K562 (cell line): ENCODE results near the gene DSEL. TPM values are rescaled to one million over a fixed set of nuclear protein-coding genes. Genes with fewer than 3 reads are reported as not detected.

Experiments
- ATAC-seq: fragments of 200-7000 bp; cut with Tn5 transposase; 3 replicates; pipeline ENCODE4 v1.9.1; 2020; ENCODE audit warnings: moderate library complexity
- BruUV-seq: library from RNA; stranded (reverse); fragments of 400-500 nt; replicated peaks from 2 replicates; lab custom pipeline; 2021; lab: Mats Ljungman, UMichigan
- CTCF ChIA-PET: fragments of 300-600 bp; formaldehyde crosslinking; extraction: SDS; loops from one replicate; lab custom pipeline; 2021; ENCODE audit warnings: low intra/inter-chr PET ratio; lab: Yijun Ruan, JAX
- POLR2A ChIA-PET: fragments of 300-600, 350-650 bp; sonication (Branson Sonifier 250); formaldehyde crosslinking; extraction: SDS; loops from one replicate; lab custom pipeline; 2021; ENCODE audit warnings: antibody characterized with exemption, inconsistent platforms; lab: Yijun Ruan, JAX
- DNase-seq, 4 experiments: peaks; one replicate each; pipeline versions ENCODE4 v3.0.0 to v3.0.0-alpha.2; 2011 to 2018; ENCODE audit warnings: low spot score in 3 of 4, mixed read lengths in 3 of 4; ENCODE audit errors: extremely low read depth in 1 of 4
- FAIRE-seq: peaks from 2 replicates; lab custom pipeline; 2011; peaks lifted over from hg19 to GRCh38; lab: Jason Lieb, UNC
- H2AFZ ChIP-seq: 2 replicates; pipeline ENCODE4 v1.6.0; 2011; ENCODE audit warnings: low read depth, low read length, control low read depth, inconsistent platforms
- H3K27ac ChIP-seq: fragments of 200-600 bp; 3 replicates; pipeline ENCODE4 v1.8.0; 2011; ENCODE audit warnings: low read depth, mild to moderate bottlenecking, control low read depth, inconsistent platforms, low read length, moderate library complexity, mixed read lengths; ENCODE audit errors: extremely low read depth
- H3K27me3 ChIP-seq, 2 experiments: fragments of 300-600 bp in 1 of 2; 2 replicates in 1 of 2; 3 replicates in 1 of 2; pipeline versions ENCODE4 v1.6.0 to v1.8.0; 2011; ENCODE audit warnings: inconsistent platforms in 2 of 2, low read length in 2 of 2, mild to moderate bottlenecking in 1 of 2, mixed read lengths in 1 of 2, moderate library complexity in 1 of 2; ENCODE audit not compliant: control insufficient read depth in 2 of 2, insufficient read depth in 2 of 2
- H3K36me3 ChIP-seq: fragments of 300-600 bp; 3 replicates; pipeline ENCODE4 v1.8.0; 2011; ENCODE audit warnings: mild to moderate bottlenecking, low read length, inconsistent platforms; ENCODE audit not compliant: control insufficient read depth, insufficient read depth
- H3K4me1 ChIP-seq, 2 experiments: fragments of 200-600 bp in 1 of 2; replicated peaks in 1 of 2; 2 replicates in 1 of 2; 3 replicates in 1 of 2; pipeline versions ENCODE4 v1.5.1 to v1.8.0; 2011; ENCODE audit warnings: inconsistent platforms in 2 of 2, low read length in 2 of 2, mild to moderate bottlenecking in 1 of 2, mixed read lengths in 1 of 2, moderate library complexity in 1 of 2; ENCODE audit not compliant: control insufficient read depth in 2 of 2, insufficient read depth in 2 of 2
- H3K4me2 ChIP-seq: 2 replicates; pipeline ENCODE4 v1.6.1; 2011; ENCODE audit warnings: low read length, control low read depth, inconsistent platforms, mixed read lengths; ENCODE audit not compliant: insufficient read depth
- H3K4me3 ChIP-seq: fragments of 200-600 bp; sonication (generic), shearing (Covaris generic); 2 replicates; pipeline ENCODE4 v1.5.1; 2016; ENCODE audit warnings: control low read depth, inconsistent platforms
- H3K79me2 ChIP-seq: fragments of 200-600 bp; 3 replicates; pipeline ENCODE4 v1.8.0; 2011; ENCODE audit warnings: low read length, inconsistent platforms; ENCODE audit not compliant: control insufficient read depth, insufficient read depth
- H3K9ac ChIP-seq, 2 experiments: 2 replicates each; pipeline versions ENCODE4 v1.6.0 to v1.6.1; 2011; ENCODE audit warnings: low read depth in 2 of 2, low read length in 2 of 2, control low read depth in 1 of 2, inconsistent platforms in 1 of 2, mild to moderate bottlenecking in 1 of 2, mixed read lengths in 1 of 2; ENCODE audit not compliant: insufficient read depth in 1 of 2
- H3K9me1 ChIP-seq: one replicate; pipeline ENCODE4 v1.6.0; 2011; ENCODE audit warnings: inconsistent platforms, mild to moderate bottlenecking, low read length, moderate library complexity; ENCODE audit not compliant: control insufficient read depth, insufficient read depth
- H3K9me3 ChIP-seq: replicated peaks from 2 replicates; pipeline ENCODE4 v1.5.1; 2011; ENCODE audit warnings: low read depth, low read length, inconsistent platforms; ENCODE audit not compliant: control insufficient read depth, insufficient read depth
- H4K20me1 ChIP-seq: replicated peaks from 2 replicates; pipeline ENCODE4 v1.6.1; 2011; ENCODE audit warnings: low read length, inconsistent platforms, mixed read lengths; ENCODE audit not compliant: control insufficient read depth, insufficient read depth
- GATAD2B ChIP-seq: fragments of 450-650 bp; IDR thresholded peaks from 2 replicates; pipeline ENCODE4 v1.6.1; 2017; ENCODE audit warnings: mild to moderate bottlenecking, borderline replicate concordance
- MCM5 ChIP-seq: fragments of 450-650 bp; IDR thresholded peaks from 2 replicates; pipeline ENCODE4 v1.6.1; 2016; ENCODE audit warnings: low read depth
- MED1 ChIP-seq: sonication (generic); formaldehyde crosslinking; IDR thresholded peaks from 2 replicates; pipeline ENCODE4 v1.8.1; 2023; ENCODE audit warnings: missing genetic modification reagents, borderline replicate concordance
- NELFE ChIP-seq: IDR thresholded peaks from 2 replicates; pipeline ENCODE4 v1.6.1; 2011; ENCODE audit warnings: mild to moderate bottlenecking; ENCODE audit not compliant: insufficient read depth, insufficient read length
- POLR2A ChIP-seq: fragments of 450-650 bp; conservative IDR thresholded peaks from 2 replicates; pipeline ENCODE4 v1.6.1; 2016
- POLR3G ChIP-seq: IDR thresholded peaks from 2 replicates; pipeline ENCODE4 v1.6.1; 2011; ENCODE audit not compliant: insufficient read length, insufficient replicate concordance; ENCODE audit errors: extremely low read depth
- RBM22 ChIP-seq: fragments of 200-400 bp; formaldehyde crosslinking; IDR thresholded peaks from 2 replicates; pipeline ENCODE4 v1.6.1; 2018; ENCODE audit warnings: low read length, low read depth; ENCODE audit not compliant: poor library complexity, severe bottlenecking
- SAFB2 ChIP-seq: fragments of 200-400 bp; formaldehyde crosslinking; IDR thresholded peaks from 2 replicates; pipeline ENCODE4 v1.6.1; 2018; ENCODE audit warnings: borderline replicate concordance, low read length, low read depth, moderate library complexity; ENCODE audit not compliant: severe bottlenecking
- SMARCA4 ChIP-seq: fragments of 450-650 bp; IDR thresholded peaks from 2 replicates; pipeline ENCODE4 v1.6.1; 2016
- STAG1 ChIP-seq: sonication (generic); formaldehyde crosslinking; IDR thresholded peaks from 2 replicates; pipeline ENCODE4 v1.5.0; 2020; ENCODE audit warnings: missing genetic modification reagents, borderline replicate concordance
- TOE1 ChIP-seq, 2 experiments: fragments of 450-650 bp in 1 of 2; sonication (generic) in 1 of 2; formaldehyde crosslinking in 1 of 2; IDR thresholded peaks; 2 replicates each; pipeline versions ENCODE4 v1.7.1 to v1.8.0; 2016 to 2022; ENCODE audit warnings: borderline replicate concordance in 2 of 2, mild to moderate bottlenecking in 2 of 2, antibody characterized with exemption in 1 of 2, inconsistent platforms in 1 of 2, low read depth in 1 of 2, missing genetic modification reagents in 1 of 2, moderate library complexity in 1 of 2
- ZNF277 ChIP-seq: fragments of 250-450 bp; sonication (Bioruptor Pico); IDR thresholded peaks from 2 replicates; pipeline ENCODE4 v1.8.0; 2022; ENCODE audit warnings: inconsistent platforms, mild to moderate bottlenecking, moderate library complexity, borderline replicate concordance
- ZNF717 ChIP-seq: fragments of 250-450 bp; sonication (Bioruptor Pico); IDR thresholded peaks from 2 replicates; pipeline ENCODE4 v1.5.0; 2021
- WGBS: fragments of 100-300 bp; shearing (Covaris generic); methylation state at CpG from one replicate; pipeline ENCODE4 v1.1.6; 2016; ENCODE audit warnings: low coverage, mixed read lengths; ENCODE audit not compliant: insufficient coverage; ENCODE audit errors: missing lambda C conversion rate; 5-methylcytosine and 5-hydroxymethylcytosine counted together
- in situ Hi-C: fragments of 300-500 bp; cut with MboI; formaldehyde crosslinking; loops from 4 replicates; pipeline ENCODE4 v1.15.0; 2018; ENCODE audit warnings: inconsistent platforms, mixed read lengths
- intact Hi-C: fragments of 100-400 bp; cut with micrococcal nuclease; formaldehyde crosslinking; loops from 2 replicates; pipeline ENCODE4 v1.14.2; 2022
- polyA plus RNA-seq, 8 experiments: library from polyadenylated mRNA; depleted of rRNA in 4 of 8; stranded (reverse) in 5 of 8; unstranded in 3 of 8; fragments of >200 nt; fragmentation: Nextera tagmentation in 2 of 8; fragmentation: Illumina TruSeq in 1 of 8; extraction: Ambion mirVana in 2 of 8; extraction: Trizol in 1 of 8; gene quantifications; 2 replicates each; pipeline versions ENCODE4 v1.2.1 to v1.2.3, GENCODE V29; 2011 to 2014; ENCODE audit warnings: inconsistent platforms in 1 of 8, missing spikeins in 1 of 8
- total RNA-seq, 7 experiments: library from RNA; depleted of rRNA in 6 of 7; stranded (reverse); fragments of >200 nt in 6 of 7; fragmentation: Illumina TruSeq in 2 of 7; extraction: Trizol in 2 of 7; gene quantifications; 2 replicates each; pipeline versions ENCODE4 v1.2.1 to v1.2.3, GENCODE V29; 2011 to 2021; ENCODE audit warnings: low replicate concordance in 1 of 7
- TF ChIP-seq, protein P1 (sequence below): fragments of 250-450 bp; sonication (Bioruptor Pico); IDR thresholded peaks from 2 replicates; pipeline ENCODE4 v1.4.0; 2020
- TF ChIP-seq, protein P2 (sequence below): fragments of 250-450 bp; sonication (Bioruptor Pico); IDR thresholded peaks from 2 replicates; pipeline ENCODE4 v1.8.0; 2022; ENCODE audit warnings: moderate library complexity, mild to moderate bottlenecking, inconsistent platforms

The DSEL gene
- total and polyA plus RNA-seq, 9 of the 15 experiments (the other 6 are each of a cell fraction or from before 2014, with no cell fraction given), result under 0.01 to 0.04 (median 0.01) TPM; not detected in 3

DNA sequence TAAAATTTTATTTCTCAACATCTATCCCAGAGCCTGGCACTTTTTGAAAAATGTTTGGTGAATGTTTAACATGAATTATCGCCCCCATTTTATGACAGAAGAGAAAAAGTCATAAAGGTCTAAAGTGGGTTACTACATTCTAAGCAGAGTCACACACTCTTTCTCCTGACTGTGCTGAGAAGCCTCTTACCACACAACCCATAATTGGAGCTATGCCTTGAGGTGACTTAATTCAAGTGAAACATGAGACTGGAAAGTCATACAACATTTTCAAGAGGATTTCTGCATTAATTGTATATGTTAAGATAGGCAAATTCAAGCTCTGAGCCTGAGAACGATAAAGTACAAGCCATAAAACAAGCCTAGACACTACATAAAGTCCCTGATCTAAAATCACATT, 3.1 kb upstream of the DSEL start:
- H3K9ac ChIP-seq, result no peak overlapping the region
- H3K4me2 ChIP-seq, result no peak overlapping the region
- no peaks in the 10 kb centered on the region for H3K36me3 ChIP-seq
- WGBS, result 0% methylated on average over 2 of the region's 2 CpGs
- CTCF ChIA-PET, result no interaction called here
- peaks cover 0 to 7% of the 10 kb centered on the region in 2 experiments; a peak in 3 of 5 replicates for H3K4me1 ChIP-seq
- no peak overlapping the region for H3K27ac ChIP-seq
- in situ Hi-C loops (no loop called here), intact Hi-C loops (loop anchor here (10.0 kb wide), 3 partner anchors 1105 to 1215 kb away; no protein-coding TSS in a partner anchor)
- DNase-seq, result no peak
- no peak overlapping the region for H2AFZ ChIP-seq
- no peaks in the 10 kb centered on the region for H3K79me2 ChIP-seq
- H4K20me1 ChIP-seq, result no peaks in the 10 kb centered on the region
- H3K4me3 ChIP-seq, result no peak overlapping the region
- no peaks in the 10 kb centered on the region for H3K9me1 ChIP-seq
- no peaks in the 10 kb centered on the region for H3K27me3 ChIP-seq
- BruUV-seq, result no TSS peak
- POLR2A ChIA-PET, result no interaction called here
- ATAC-seq, result no peak
- no peak for FAIRE-seq
- no peaks in the 10 kb centered on the region for H3K9me3 ChIP-seq
- TF ChIP-seq MCM5, result no peak
- no peak for TF ChIP-seq ZNF717 (CRISPR knock-in tag)
- no peak for TF ChIP-seq STAG1
- no peak for TF ChIP-seq POLR2A
- no peak for TF ChIP-seq TOE1 (IDR thresholded peaks at IDR 0.05; ENCODE audit: borderline replicate concordance)
- TF ChIP-seq TOE1 (CRISPR knock-in tag; IDR thresholded peaks at IDR 0.05; ENCODE audit: borderline replicate concordance, low read depth), result no peak
- TF ChIP-seq SAFB2, result no peak
- no peak for TF ChIP-seq ZNF277 (CRISPR knock-in tag)
- no peak for TF ChIP-seq RBM22
- no peak for TF ChIP-seq POLR3G
- TF ChIP-seq NELFE, result no peak
- TF ChIP-seq MED1, result no peak
- no peak for TF ChIP-seq GATAD2B
- TF ChIP-seq, protein P1, sequence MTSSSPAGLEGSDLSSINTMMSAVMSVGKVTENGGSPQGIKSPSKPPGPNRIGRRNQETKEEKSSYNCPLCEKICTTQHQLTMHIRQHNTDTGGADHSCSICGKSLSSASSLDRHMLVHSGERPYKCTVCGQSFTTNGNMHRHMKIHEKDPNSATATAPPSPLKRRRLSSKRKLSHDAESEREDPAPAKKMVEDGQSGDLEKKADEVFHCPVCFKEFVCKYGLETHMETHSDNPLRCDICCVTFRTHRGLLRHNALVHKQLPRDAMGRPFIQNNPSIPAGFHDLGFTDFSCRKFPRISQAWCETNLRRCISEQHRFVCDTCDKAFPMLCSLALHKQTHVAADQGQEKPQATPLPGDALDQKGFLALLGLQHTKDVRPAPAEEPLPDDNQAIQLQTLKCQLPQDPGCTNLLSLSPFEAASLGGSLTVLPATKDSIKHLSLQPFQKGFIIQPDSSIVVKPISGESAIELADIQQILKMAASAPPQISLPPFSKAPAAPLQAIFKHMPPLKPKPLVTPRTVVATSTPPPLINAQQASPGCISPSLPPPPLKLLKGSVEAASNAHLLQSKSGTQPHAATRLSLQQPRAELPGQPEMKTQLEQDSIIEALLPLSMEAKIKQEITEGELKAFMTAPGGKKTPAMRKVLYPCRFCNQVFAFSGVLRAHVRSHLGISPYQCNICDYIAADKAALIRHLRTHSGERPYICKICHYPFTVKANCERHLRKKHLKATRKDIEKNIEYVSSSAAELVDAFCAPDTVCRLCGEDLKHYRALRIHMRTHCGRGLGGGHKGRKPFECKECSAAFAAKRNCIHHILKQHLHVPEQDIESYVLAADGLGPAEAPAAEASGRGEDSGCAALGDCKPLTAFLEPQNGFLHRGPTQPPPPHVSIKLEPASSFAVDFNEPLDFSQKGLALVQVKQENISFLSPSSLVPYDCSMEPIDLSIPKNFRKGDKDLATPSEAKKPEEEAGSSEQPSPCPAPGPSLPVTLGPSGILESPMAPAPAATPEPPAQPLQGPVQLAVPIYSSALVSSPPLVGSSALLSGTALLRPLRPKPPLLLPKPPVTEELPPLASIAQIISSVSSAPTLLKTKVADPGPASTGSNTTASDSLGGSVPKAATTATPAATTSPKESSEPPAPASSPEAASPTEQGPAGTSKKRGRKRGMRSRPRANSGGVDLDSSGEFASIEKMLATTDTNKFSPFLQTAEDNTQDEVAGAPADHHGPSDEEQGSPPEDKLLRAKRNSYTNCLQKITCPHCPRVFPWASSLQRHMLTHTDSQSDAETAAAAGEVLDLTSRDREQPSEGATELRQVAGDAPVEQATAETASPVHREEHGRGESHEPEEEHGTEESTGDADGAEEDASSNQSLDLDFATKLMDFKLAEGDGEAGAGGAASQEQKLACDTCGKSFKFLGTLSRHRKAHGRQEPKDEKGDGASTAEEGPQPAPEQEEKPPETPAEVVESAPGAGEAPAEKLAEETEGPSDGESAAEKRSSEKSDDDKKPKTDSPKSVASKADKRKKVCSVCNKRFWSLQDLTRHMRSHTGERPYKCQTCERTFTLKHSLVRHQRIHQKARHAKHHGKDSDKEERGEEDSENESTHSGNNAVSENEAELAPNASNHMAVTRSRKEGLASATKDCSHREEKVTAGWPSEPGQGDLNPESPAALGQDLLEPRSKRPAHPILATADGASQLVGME, result no peak
- TF ChIP-seq, protein P2, sequence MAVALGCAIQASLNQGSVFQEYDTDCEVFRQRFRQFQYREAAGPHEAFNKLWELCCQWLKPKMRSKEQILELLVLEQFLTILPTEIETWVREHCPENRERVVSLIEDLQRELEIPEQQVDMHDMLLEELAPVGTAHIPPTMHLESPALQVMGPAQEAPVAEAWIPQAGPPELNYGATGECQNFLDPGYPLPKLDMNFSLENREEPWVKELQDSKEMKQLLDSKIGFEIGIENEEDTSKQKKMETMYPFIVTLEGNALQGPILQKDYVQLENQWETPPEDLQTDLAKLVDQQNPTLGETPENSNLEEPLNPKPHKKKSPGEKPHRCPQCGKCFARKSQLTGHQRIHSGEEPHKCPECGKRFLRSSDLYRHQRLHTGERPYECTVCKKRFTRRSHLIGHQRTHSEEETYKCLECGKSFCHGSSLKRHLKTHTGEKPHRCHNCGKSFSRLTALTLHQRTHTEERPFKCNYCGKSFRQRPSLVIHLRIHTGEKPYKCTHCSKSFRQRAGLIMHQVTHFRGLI (CRISPR knock-in tag), result no peak
- TF ChIP-seq SMARCA4, result no peak
